PC-9 (cell line): Measurements from ENCODE around the gene METRN. TPM values are rescaled to one million over a fixed set of nuclear protein-coding genes. Genes with fewer than 3 reads are reported as not detected.

Experiments
- BruUV-seq: library from RNA; stranded (reverse); fragments of 400-500 nt; replicated peaks from 2 replicates; lab custom pipeline; 2021; lab: Mats Ljungman, UMichigan
- CTCF ChIA-PET: fragments of 300-600 bp; sonication (Branson Sonifier 250); formaldehyde crosslinking; loops from one replicate; lab custom pipeline; 2022; ENCODE audit warnings: antibody characterized with exemption; lab: Charles Lee
- POLR2A ChIA-PET: fragments of 300-600 bp; sonication (Branson Sonifier 250); formaldehyde crosslinking; loops from one replicate; lab custom pipeline; 2022; ENCODE audit warnings: antibody characterized with exemption; ENCODE audit not compliant: unreplicated experiment; lab: Charles Lee
- DNase-seq, 2 experiments: peaks; one replicate each; pipeline versions ENCODE4 v3.0.0 to v3.0.0-alpha.2; 2015 to 2022; ENCODE audit warnings: mixed read lengths in 1 of 2
- H2AFZ ChIP-seq: fragments of 200-600 bp; sonication (generic); 2 replicates; pipeline ENCODE4 v1.8.1; 2017; ENCODE audit warnings: antibody characterized with exemption
- H3F3A ChIP-seq: fragments of 200-600 bp; sonication (generic); 2 replicates; pipeline ENCODE4 v1.8.1; 2017; ENCODE audit warnings: antibody characterized with exemption, mild to moderate bottlenecking, low read depth; ENCODE audit not compliant: insufficient read depth
- H3K27ac ChIP-seq: fragments of 200-600 bp; sonication (generic); 2 replicates; pipeline ENCODE4 v1.6.1; 2016; ENCODE audit warnings: mixed run types
- H3K27me3 ChIP-seq: fragments of 200-600 bp; sonication (generic); 2 replicates; pipeline ENCODE4 v1.6.1; 2016; ENCODE audit warnings: low read depth, mixed run types; ENCODE audit not compliant: insufficient read depth
- H3K36me3 ChIP-seq: fragments of 200-600 bp; sonication (generic); 2 replicates; pipeline ENCODE4 v1.6.1; 2016; ENCODE audit warnings: low read depth, mixed run types
- H3K4me1 ChIP-seq: fragments of 200-600 bp; sonication (generic); replicated peaks from 2 replicates; pipeline ENCODE4 v1.6.1; 2016; ENCODE audit warnings: mixed run types; ENCODE audit not compliant: insufficient read depth
- H3K4me2 ChIP-seq: fragments of 200-600 bp; sonication (generic); 2 replicates; pipeline ENCODE4 v1.6.1; 2017; ENCODE audit warnings: mixed run types
- H3K4me3 ChIP-seq: fragments of 200-600 bp; sonication (generic); 2 replicates; pipeline ENCODE4 v1.6.1; 2016; ENCODE audit warnings: mixed run types
- H3K79me2 ChIP-seq: fragments of 200-600 bp; sonication (generic); 2 replicates; pipeline ENCODE4 v1.6.1; 2017; ENCODE audit warnings: low read depth, mixed run types
- H3K9me2 ChIP-seq: fragments of 200-600 bp; sonication (generic); 2 replicates; pipeline ENCODE4 v1.8.1; 2017; ENCODE audit warnings: mild to moderate bottlenecking; ENCODE audit not compliant: insufficient read depth
- H3K9me3 ChIP-seq: fragments of 200-600 bp; sonication (generic); 2 replicates; pipeline ENCODE4 v1.8.1; 2016; ENCODE audit warnings: low read depth; ENCODE audit not compliant: insufficient read depth
- H4K20me1 ChIP-seq: fragments of 200-600 bp; sonication (generic); 2 replicates; pipeline ENCODE4 v1.8.1; 2017; ENCODE audit not compliant: insufficient read depth
- EZH2 ChIP-seq: fragments of 200-600 bp; sonication (generic); IDR thresholded peaks from 2 replicates; pipeline ENCODE4 v1.8.0; 2017; ENCODE audit warnings: antibody characterized with exemption, low read depth
- intact Hi-C: fragments of 100-400 bp; cut with micrococcal nuclease; formaldehyde crosslinking; loops from one replicate; pipeline ENCODE4 v1.10.0; 2022; ENCODE audit not compliant: unreplicated experiment
- total RNA-seq: library from RNA; stranded (reverse); gene quantifications from 2 replicates; pipeline ENCODE4 v1.2.3, GENCODE V29; 2021
- TF ChIP-seq, protein P1 (sequence below): fragments of 200-600 bp; sonication (generic); conservative IDR thresholded peaks from 2 replicates; pipeline ENCODE4 v1.6.1; 2017; ENCODE audit warnings: mixed run types, antibody characterized with exemption, mild to moderate bottlenecking, moderate library complexity

The METRN gene
- total RNA-seq, 1 experiment from 2014 or later: 77.5 TPM

DNA sequence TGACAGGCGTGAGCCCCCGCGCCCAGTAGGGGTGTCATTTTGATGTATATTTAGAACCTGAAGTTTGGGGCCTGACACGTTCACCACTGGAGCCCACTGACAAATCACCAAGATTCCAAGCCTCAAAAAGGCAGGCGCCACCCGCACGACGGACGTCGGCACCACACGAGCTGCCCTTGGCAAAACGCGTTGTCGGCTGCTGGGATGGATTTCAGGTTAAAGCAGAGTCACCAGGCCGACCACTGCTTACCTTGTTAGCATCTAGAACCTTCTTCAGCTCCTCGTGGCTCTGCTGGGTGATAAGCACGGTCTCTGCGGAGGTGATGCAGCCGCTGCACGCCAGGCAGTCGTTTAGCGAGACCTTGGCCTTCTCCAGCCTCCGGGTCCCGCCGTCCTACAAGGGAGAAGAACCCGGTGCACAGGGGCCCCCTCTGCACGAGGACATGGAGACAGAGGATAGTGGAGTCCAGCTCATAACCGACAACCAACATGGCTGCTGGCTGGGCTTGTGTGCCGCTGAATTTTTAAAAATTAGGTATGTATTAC, 22.1 kb downstream of the METRN start:
- intact Hi-C loops: no loop called here
- no TSS peak for BruUV-seq
- Histone ChIP-seq H3K36me3 (no peaks in the 10 kb centered on the region), H3K4me2 (no peak overlapping the region), H2AFZ (no peak overlapping the region), H3F3A (peaks cover 7% of the 10 kb centered on the region; the same call in 1 of the 2 replicates), H3K79me2 (peaks cover 11% of the 10 kb centered on the region; the same call in 1 of the 2 replicates), H3K4me3 (no peak overlapping the region), H3K9me3 (no peaks in the 10 kb centered on the region), H3K27me3 (no peaks in the 10 kb centered on the region), H3K9me2 (no peaks in the 10 kb centered on the region), H3K4me1 (no peaks in the 10 kb centered on the region; the same call in 1 of the 2 replicates), H3K27ac (no peak overlapping the region), H4K20me1 (no peaks in the 10 kb centered on the region)
- POLR2A ChIA-PET: no interaction called here
- CTCF ChIA-PET: no interaction called here
- TF ChIP-seq, protein P1, sequence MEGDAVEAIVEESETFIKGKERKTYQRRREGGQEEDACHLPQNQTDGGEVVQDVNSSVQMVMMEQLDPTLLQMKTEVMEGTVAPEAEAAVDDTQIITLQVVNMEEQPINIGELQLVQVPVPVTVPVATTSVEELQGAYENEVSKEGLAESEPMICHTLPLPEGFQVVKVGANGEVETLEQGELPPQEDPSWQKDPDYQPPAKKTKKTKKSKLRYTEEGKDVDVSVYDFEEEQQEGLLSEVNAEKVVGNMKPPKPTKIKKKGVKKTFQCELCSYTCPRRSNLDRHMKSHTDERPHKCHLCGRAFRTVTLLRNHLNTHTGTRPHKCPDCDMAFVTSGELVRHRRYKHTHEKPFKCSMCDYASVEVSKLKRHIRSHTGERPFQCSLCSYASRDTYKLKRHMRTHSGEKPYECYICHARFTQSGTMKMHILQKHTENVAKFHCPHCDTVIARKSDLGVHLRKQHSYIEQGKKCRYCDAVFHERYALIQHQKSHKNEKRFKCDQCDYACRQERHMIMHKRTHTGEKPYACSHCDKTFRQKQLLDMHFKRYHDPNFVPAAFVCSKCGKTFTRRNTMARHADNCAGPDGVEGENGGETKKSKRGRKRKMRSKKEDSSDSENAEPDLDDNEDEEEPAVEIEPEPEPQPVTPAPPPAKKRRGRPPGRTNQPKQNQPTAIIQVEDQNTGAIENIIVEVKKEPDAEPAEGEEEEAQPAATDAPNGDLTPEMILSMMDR: no peak
- TF ChIP-seq EZH2: no peak
- DNase-seq: no peak

DNA sequence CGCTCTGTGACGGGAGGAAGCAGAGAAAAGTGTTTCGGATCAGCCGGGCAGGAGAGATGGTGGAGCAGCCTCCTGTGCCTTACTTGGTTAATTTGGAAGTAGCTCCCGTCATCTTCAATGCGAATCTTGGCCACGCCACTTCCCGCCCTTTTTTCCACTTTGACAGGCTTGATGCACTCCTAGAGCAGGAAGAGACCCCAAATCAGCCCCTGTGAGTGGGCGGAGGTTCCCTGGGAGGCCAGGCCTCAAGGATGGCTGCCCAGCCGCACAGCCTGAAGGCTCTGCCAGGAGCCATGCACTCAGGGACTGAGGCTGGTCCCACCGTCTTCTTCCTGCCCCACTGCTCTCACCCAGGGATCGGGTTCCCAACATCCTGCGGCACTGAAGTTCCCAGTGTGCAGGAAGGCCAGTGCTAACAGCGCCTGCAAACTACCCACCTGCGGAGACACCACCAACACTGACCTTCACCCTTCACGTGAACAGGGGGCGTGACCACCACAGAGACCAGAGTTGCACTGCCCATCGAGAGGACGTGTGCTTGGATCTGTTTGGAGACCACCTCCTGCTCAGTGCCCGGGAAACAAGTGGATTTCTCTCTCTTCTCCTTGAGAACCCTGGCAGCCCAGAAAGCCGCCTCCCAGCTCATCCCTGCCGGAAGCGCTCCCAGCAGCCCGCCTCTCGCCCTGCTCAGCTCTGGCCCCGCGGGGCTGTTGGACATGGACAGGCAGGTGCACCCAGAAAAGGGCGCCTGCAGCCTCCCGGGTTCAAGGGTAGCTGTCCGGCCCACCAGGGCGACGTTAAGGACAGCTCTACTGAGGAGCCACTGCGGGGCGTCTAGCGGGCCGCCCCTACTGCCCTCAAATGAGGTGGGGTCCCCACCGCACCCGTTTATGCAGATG, 24.9 kb downstream of the METRN start:
- Histone ChIP-seq H3K27ac (no peak overlapping the region), H3K9me2 (no peaks in the 10 kb centered on the region), H3K4me3 (peak overlapping the region; percentile 91), H3K79me2 (peaks cover 11% of the 10 kb centered on the region; the same call in 1 of the 2 replicates), H3K27me3 (no peaks in the 10 kb centered on the region), H3K4me2 (peak overlapping the region; percentile 95), H4K20me1 (no peaks in the 10 kb centered on the region), H3F3A (peaks cover 5% of the 10 kb centered on the region; the same call in 1 of the 2 replicates), H2AFZ (peak overlapping the region; percentile 96; the same call in 1 of the 2 replicates), H3K36me3 (no peaks in the 10 kb centered on the region), H3K9me3 (no peaks in the 10 kb centered on the region), H3K4me1 (no peaks in the 10 kb centered on the region; the same call in 1 of the 2 replicates)
- POLR2A ChIA-PET: interaction anchor here (0.5 to 0.6 kb wide), 2 partner anchors 43 to 338 kb away, joined by 3 to 4 read pairs; no protein-coding TSS in a partner anchor
- DNase-seq: peak in 1 of 2 experiments; percentile 35
- intact Hi-C loops: loop anchor here (1.0 to 2.0 kb wide), 3 partner anchors 12 to 37 kb away; partner anchors contain the start of gene MSLN
- TF ChIP-seq, protein P1: no peak
- TF ChIP-seq EZH2: no peak
- no TSS peak for BruUV-seq
- CTCF ChIA-PET: interaction anchor here (1.2 kb wide), 1 partner anchor 21 kb away, joined by 5 read pairs; no protein-coding TSS in a partner anchor

DNA sequence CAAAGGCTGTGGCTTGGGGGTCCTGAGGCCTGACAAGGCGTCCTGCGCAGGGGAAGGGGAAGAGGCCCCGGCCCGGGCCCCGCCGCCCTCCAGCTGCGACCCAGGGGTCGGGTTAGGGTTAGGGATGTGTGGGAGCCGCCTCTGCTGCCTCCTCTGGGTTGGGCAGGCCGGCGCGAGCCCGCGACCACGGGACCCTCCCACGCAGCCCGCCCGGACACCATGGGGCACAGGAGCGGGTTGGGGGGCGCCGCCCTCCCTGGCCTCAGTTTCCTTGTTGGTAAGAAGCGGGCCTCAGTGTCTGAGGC, 25.5 kb downstream of the METRN start:
- no peaks in the 10 kb centered on the region for H3K36me3 ChIP-seq
- ChIA-PET POLR2A (interaction anchor here (0.7 kb wide), 1 partner anchor 45 kb away, joined by 3 read pairs; no protein-coding TSS in a partner anchor), CTCF (interaction anchor here (1.2 kb wide), 1 partner anchor 21 kb away, joined by 5 read pairs; no protein-coding TSS in a partner anchor)
- peak overlapping the region; percentile 96 for H2AFZ ChIP-seq
- no peaks in the 10 kb centered on the region for H3K27me3 ChIP-seq
- peaks cover 11% of the 10 kb centered on the region; the same call in 1 of the 2 replicates for H3K79me2 ChIP-seq
- H4K20me1 ChIP-seq: no peaks in the 10 kb centered on the region
- H3K9me2 ChIP-seq: no peaks in the 10 kb centered on the region
- peak overlapping the region; percentile 91 for H3K4me3 ChIP-seq
- peaks cover 5% of the 10 kb centered on the region; the same call in 1 of the 2 replicates for H3F3A ChIP-seq
- no peak for DNase-seq
- intact Hi-C loops: loop anchor here (1.0 to 2.0 kb wide), 3 partner anchors 12 to 36 kb away; partner anchors contain the start of gene MSLN
- H3K4me2 ChIP-seq: peak overlapping the region; percentile 95
- H3K27ac ChIP-seq: no peak overlapping the region
- TF ChIP-seq, protein P1: no peak
- TF ChIP-seq EZH2: no peak
- H3K4me1 ChIP-seq: no peaks in the 10 kb centered on the region; the same call in 1 of the 2 replicates
- TSS peak; percentile 76 for BruUV-seq
- no peaks in the 10 kb centered on the region for H3K9me3 ChIP-seq
